ENCODE results near the gene KLHL5.

The KLHL5 gene

GRCh38 chr4:39043058-39043860 lies 18.8 kb upstream of the KLHL5 start:
- in situ Hi-C loops (cut with MboI; ENCODE audit: low pct_unique_long_range_greater_than_20kb, low sequenced_read_pairs) = no loop called here
- DNase-seq = peak; percentile 43

- in situ Hi-C loops (cut with MboI; ENCODE audit: low pct_unique_long_range_greater_than_20kb, low sequenced_read_pairs) = no loop called here
- peak; percentile 44 for DNase-seq
Measured at GRCh38 chr4:39043861-39044363, 18.1 kb upstream of the KLHL5 start.

DNA sequence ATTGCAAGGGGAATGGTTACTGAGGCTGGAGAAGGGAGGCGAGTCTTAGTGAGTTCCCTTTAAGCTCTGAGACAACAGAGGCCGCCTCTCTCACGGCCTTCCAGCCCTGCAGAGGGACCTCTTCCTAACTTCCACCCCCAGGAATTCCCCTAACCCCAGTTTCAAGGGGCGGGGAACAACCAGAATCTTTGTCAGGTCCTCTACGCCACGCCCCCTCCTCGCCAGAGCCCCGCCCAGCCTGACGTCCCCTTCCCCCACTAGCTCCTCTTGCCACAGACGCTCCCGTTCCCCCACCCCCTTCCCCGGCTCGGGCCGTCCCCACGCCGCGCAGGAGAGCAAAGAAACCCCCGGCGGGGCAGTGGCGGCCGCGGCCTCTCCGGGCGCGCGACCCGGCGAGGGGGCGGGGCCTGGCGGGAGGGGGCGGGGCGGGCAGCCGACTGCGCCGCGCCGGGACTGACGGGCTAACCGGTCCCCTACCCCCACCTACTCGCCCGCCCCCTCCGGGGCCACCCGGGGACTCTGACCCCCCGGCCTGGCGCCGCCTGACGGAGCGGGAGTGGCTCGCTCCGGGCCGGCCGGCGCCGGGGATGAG lies 17.6 kb upstream of the KLHL5 start:
- in situ Hi-C loops (cut with MboI; ENCODE audit: low pct_unique_long_range_greater_than_20kb, low sequenced_read_pairs) = no loop called here

DNA sequence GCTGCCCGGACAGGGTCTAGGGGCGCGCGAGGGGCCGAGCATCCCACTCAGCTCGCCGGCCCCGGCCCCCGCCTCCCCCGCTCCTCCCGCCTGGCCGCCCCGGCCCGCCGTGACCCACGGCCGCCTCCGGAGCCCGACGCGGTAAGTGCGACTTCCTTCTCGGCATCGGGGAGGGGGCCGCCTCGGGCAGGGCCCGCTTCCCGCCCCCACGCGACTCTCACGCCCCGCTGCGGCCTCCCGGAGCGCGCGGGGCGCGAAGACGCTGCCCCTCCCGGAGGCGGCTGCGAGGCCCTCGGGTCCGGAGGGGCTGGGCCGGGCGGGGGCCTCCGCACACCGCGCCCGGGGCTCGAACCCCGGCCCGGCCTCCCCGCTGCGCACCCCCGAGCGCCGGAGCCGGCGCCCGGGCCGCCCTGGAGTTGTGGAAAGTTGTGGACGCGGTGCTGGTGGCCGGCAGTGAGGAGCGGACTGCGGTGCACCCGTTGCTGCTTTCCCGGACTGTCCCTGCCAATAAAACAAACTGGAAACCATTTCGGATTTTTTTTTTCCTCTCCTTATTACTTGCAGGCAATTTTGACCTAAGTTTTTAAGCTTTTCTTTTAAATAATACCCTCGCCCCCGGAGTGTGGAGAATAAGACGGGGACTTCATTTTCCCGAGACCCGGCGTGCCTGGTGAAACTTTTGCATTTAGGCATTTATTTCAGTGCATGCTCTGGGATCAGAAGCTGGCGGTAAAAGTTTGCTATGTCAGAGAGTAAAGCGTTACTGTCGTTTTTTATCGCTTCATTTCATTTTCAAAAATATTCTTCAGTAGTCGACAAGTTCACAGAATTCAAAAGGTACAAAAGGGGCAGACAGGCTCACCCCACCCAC lies 16.8 kb upstream of the KLHL5 start:
- in situ Hi-C loops (cut with MboI; ENCODE audit: low pct_unique_long_range_greater_than_20kb, low sequenced_read_pairs) = no loop called here
- peak; percentile 51 for DNase-seq

More for the DNA sequence above, 17.6 kb upstream of the KLHL5 start:
- peak; percentile 89 for DNase-seq

GRCh38 chr4:39045827-39046221 lies 16.2 kb upstream of the KLHL5 start:
- DNase-seq = peak; percentile 43
- in situ Hi-C loops (cut with MboI; ENCODE audit: low pct_unique_long_range_greater_than_20kb, low sequenced_read_pairs) = no loop called here

DNA sequence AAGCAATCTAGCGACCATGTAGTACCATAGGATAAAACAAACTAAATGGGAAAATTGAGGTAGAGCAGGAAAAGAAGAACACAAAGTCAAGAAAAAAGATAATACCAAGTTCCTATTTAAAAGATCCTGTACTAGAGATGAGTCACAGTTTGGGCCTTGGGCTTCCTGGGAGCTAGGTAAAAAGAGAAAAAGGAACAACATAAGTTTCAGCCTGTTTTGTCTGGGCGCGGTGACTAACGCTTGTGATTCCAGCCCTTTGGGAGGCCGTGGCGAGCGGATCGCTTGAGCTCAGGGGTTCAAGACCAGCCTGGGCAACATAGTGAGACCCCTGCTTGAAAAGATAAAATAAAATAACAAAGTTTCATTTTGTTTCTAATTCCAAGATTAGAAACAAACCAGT lies 15.8 kb upstream of the KLHL5 start:
- DNase-seq = peak; percentile 29
- in situ Hi-C loops (cut with MboI; ENCODE audit: low pct_unique_long_range_greater_than_20kb, low sequenced_read_pairs) = no loop called here

GRCh38 chr4:39047681-39048080 lies 14.4 kb upstream of the KLHL5 start:
- no peak for DNase-seq
- in situ Hi-C loops (cut with MboI; ENCODE audit: low pct_unique_long_range_greater_than_20kb, low sequenced_read_pairs) = no loop called here

GRCh38 chr4:39048311-39048710 lies 13.7 kb upstream of the KLHL5 start:
- no peak for DNase-seq
- in situ Hi-C loops (cut with MboI; ENCODE audit: low pct_unique_long_range_greater_than_20kb, low sequenced_read_pairs) = no loop called here

DNA sequence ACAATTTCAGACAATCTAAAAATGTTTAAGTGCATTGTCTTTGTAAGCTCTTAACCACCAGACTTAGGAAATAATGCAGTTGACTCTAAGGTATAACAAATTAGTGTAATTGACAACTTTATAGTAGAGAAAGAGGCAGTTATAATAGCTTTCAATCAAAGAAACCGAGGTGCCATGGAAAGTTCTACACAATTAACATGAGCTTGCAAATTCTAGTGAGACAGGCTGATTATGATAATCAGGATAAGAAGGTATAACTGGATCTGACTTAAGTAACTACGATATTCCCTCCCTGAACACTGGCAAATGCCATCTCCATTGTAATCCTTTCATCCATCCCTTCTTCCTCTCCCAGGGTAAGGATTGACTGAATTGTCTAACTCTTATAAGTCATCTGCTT lies 11.4 kb upstream of the KLHL5 start:
- in situ Hi-C loops (cut with MboI; ENCODE audit: low pct_unique_long_range_greater_than_20kb, low sequenced_read_pairs) = no loop called here
- DNase-seq = no peak

DNA sequence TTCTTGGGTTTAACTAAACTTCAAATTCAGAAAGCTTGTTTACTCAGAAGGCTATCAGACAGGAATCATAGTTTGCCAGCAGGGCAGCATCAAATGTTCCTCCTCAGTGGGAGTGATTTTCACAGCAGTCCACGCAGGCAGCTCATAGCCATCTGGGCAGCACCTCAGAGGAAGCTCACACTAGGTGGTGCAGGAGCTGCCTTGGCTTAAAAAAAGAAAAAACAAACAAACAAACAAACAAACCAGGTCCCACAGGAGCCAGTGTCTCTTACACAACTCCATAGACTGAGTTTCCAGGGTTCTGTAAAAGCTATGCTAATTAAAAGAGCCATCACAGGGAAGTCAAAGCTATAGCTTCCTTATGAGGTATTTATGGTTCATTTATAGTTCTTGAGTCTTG lies 10.5 kb upstream of the KLHL5 start:
- no peak for DNase-seq
- in situ Hi-C loops (cut with MboI; ENCODE audit: low pct_unique_long_range_greater_than_20kb, low sequenced_read_pairs) = no loop called here

DNA sequence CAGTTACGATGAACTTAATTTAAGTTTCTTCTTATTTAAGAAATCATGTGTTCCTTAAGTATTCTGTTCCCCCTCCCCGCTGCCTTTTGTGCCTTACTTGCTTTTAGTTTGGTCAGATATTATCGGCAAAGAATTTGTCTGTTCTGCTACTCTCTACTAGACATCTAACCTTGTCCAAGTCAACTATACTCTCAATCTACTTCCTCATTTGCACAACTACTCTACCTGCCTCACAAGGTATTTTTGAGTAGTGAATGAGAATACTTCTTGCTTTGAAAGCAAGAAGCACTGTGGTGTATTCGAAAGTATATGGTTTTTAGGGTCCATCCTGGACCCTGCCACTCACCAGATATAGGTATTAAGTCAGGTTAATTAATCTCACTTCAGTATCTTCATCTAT lies 8.0 kb upstream of the KLHL5 start:
- no peak for DNase-seq
- in situ Hi-C loops (cut with MboI; ENCODE audit: low pct_unique_long_range_greater_than_20kb, low sequenced_read_pairs) = no loop called here

GRCh38 chr4:39054497-39054896 lies 7.5 kb upstream of the KLHL5 start:
- no peak for DNase-seq
- in situ Hi-C loops (cut with MboI; ENCODE audit: low pct_unique_long_range_greater_than_20kb, low sequenced_read_pairs) = no loop called here

GRCh38 chr4:39056023-39056422 lies 6.0 kb upstream of the KLHL5 start:
- in situ Hi-C loops (cut with MboI; ENCODE audit: low pct_unique_long_range_greater_than_20kb, low sequenced_read_pairs) = no loop called here
- DNase-seq = no peak

DNA sequence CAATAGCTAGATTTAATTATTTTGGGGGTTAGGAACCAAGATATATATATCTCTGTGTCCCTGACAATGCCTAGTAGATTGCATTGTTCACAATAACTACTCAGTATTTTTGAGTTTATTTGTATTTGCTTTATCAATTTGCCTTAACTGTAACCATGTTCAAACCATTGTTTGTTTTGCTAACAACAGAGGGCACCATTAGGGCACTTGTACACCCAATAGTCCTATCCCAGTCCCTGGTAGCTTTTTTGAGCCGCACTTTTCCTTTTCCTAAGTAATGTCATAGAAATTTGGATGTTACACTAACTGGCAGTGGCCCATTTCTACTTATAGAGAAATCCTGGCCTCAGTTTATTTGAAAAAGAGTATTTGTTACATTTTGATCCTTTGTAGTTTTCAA lies 575 bp upstream of the KLHL5 start:
- in situ Hi-C loops (cut with MboI; ENCODE audit: low pct_unique_long_range_greater_than_20kb, low sequenced_read_pairs) = no loop called here
- no peak for DNase-seq

- DNase-seq = no peak
- in situ Hi-C loops (cut with MboI; ENCODE audit: low pct_unique_long_range_greater_than_20kb, low sequenced_read_pairs) = no loop called here
Measured at GRCh38 chr4:39062770-39063097, 702 bp downstream of the KLHL5 start.

DNA sequence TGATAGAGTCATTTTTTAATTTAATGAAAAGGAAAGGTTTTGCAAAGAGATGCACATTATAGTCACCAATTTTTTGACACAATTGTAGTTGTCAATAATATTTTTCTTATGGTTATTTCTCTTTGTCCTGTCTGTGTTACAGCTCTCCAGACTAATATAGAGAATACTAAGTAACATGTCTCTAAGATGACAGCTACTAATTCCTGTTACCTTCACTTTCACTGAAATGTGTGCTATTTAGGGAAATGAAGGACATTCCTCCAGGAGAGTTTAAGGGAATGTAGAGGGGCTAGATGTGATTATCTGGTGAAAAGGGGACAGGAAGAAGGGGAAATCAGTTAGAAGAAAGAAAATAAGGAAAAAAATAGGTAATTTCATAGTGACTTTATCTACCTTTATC lies 1.4 kb downstream of the KLHL5 start:
- in situ Hi-C loops (cut with MboI; ENCODE audit: low pct_unique_long_range_greater_than_20kb, low sequenced_read_pairs) = no loop called here
- DNase-seq = no peak

DNA sequence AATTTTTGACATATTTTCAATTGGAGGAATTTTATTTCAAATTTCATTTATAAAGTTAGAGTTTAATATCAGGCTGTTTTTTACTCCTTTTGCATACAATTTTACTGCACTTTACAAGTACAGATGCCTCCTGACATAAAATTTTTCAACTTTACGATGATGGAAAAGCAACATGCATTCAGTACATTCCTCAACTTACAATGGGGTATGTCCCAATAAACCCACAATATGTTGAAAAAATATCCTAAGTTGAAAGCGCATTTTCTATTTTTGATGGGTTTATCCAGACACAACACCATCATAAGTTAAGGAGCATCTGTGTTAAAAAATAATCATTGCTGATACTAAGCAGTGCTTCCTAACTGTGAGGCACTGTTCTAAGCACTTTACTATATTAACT lies 4.3 kb downstream of the KLHL5 start:
- DNase-seq = no peak
- in situ Hi-C loops (cut with MboI; ENCODE audit: low pct_unique_long_range_greater_than_20kb, low sequenced_read_pairs) = no loop called here

DNA sequence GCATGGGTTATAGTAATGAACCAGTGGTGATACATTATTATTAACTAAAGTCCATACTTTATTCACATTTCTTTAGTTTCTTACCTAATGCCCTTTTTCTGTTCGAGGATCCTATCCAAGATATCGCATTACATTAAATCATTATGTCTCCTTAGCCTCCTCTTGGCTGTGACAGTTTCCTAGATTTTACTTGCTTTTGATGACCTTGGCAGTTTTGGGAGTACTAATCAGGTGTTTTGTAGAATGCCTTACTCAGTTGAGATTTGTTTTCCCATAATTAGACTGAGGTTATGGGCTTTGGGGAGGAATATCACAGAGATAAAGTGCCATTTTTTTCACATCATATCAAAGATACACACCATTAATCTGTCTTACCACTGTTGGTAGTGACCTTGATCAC lies 5.0 kb downstream of the KLHL5 start:
- DNase-seq = no peak
- in situ Hi-C loops (cut with MboI; ENCODE audit: low pct_unique_long_range_greater_than_20kb, low sequenced_read_pairs) = no loop called here

GRCh38 chr4:39067451-39067850 lies 5.4 kb downstream of the KLHL5 start:
- no peak for DNase-seq
- in situ Hi-C loops (cut with MboI; ENCODE audit: low pct_unique_long_range_greater_than_20kb, low sequenced_read_pairs) = no loop called here

- in situ Hi-C loops (cut with MboI; ENCODE audit: low pct_unique_long_range_greater_than_20kb, low sequenced_read_pairs) = no loop called here
- DNase-seq = no peak
Measured at GRCh38 chr4:39068907-39069306, 6.9 kb downstream of the KLHL5 start.
